HepG2 (cell line): ENCODE data around the gene PLB1. TPM values are rescaled to one million over a fixed set of nuclear protein-coding genes. Genes with fewer than 3 reads are reported as not detected.

ENCODE experiments used
- CBX5 ChIP-seq: sonication (generic); formaldehyde crosslinking; IDR thresholded peaks from 2 replicates; pipeline ENCODE4 v1.4.0; 2020; ENCODE audit warnings: missing genetic modification reagents, borderline replicate concordance
- CSRNP1 ChIP-seq: sonication (generic); formaldehyde crosslinking; IDR thresholded peaks from 2 replicates; pipeline ENCODE4 v1.8.1; 2023; ENCODE audit warnings: mild to moderate bottlenecking, missing genetic modification reagents
- DRAP1 ChIP-seq: IDR thresholded peaks from 2 replicates; pipeline ENCODE4 v1.6.1; 2016; ENCODE audit warnings: missing genetic modification reagents, missing compliant biosample characterization
- ESRRA ChIP-seq: sonication (generic); formaldehyde crosslinking; IDR thresholded peaks from 2 replicates; pipeline ENCODE4 v1.5.1; 2020; ENCODE audit warnings: mild to moderate bottlenecking, low read depth, missing genetic modification reagents
- FOXA1 ChIP-seq, 2 experiments: fragments of 450-650 bp in 1 of 2; sonication (generic) in 1 of 2; formaldehyde crosslinking in 1 of 2; IDR thresholded peaks; 2 replicates each; pipeline versions ENCODE4 v1.4.0 to v1.6.1; 2016 to 2020; ENCODE audit warnings: missing genetic modification reagents in 1 of 2
- MLLT10 ChIP-seq: sonication (generic); formaldehyde crosslinking; IDR thresholded peaks from 2 replicates; pipeline ENCODE4 v1.4.0; 2020; ENCODE audit warnings: missing genetic modification reagents
- MTA1 ChIP-seq: sonication (generic); formaldehyde crosslinking; IDR thresholded peaks from 2 replicates; pipeline ENCODE4 v1.4.0; 2020; ENCODE audit warnings: missing genetic modification reagents, mild to moderate bottlenecking, borderline replicate concordance
- NR2F6 ChIP-seq, 2 experiments: IDR thresholded peaks; 2 replicates each; pipeline ENCODE4 v1.6.1; 2016; ENCODE audit warnings: antibody characterized with exemption in 1 of 2, mild to moderate bottlenecking in 1 of 2
- PAX8 ChIP-seq: sonication (generic); formaldehyde crosslinking; IDR thresholded peaks from 2 replicates; pipeline ENCODE4 v1.8.0; 2022; ENCODE audit warnings: mild to moderate bottlenecking, missing genetic modification reagents, borderline replicate concordance
- PRDM4 ChIP-seq: sonication (generic); formaldehyde crosslinking; IDR thresholded peaks from 2 replicates; pipeline ENCODE4 v1.9.0; 2021; ENCODE audit warnings: missing genetic modification reagents, borderline replicate concordance
- RNF219 ChIP-seq: sonication (generic); formaldehyde crosslinking; IDR thresholded peaks from 2 replicates; pipeline ENCODE4 v1.5.0; 2020; ENCODE audit warnings: mild to moderate bottlenecking, missing genetic modification reagents
- RXRB ChIP-seq: IDR thresholded peaks from 2 replicates; pipeline ENCODE4 v1.6.1; 2016; ENCODE audit warnings: borderline replicate concordance, missing genetic modification reagents, missing compliant biosample characterization
- SETDB1 ChIP-seq: sonication (generic); formaldehyde crosslinking; IDR thresholded peaks from 2 replicates; pipeline ENCODE4 v1.5.1; 2020; ENCODE audit warnings: missing genetic modification reagents, mild to moderate bottlenecking, borderline replicate concordance
- ZBTB49 ChIP-seq: sonication (generic); formaldehyde crosslinking; IDR thresholded peaks from 2 replicates; pipeline ENCODE4 v1.4.0; 2020; ENCODE audit warnings: missing genetic modification reagents, borderline replicate concordance
- ZNF432 ChIP-seq: sonication (generic); formaldehyde crosslinking; IDR thresholded peaks from 2 replicates; pipeline ENCODE4 v1.5.0; 2020; ENCODE audit warnings: missing genetic modification reagents, mild to moderate bottlenecking, borderline replicate concordance
- ZNF672 ChIP-seq: sonication (generic); formaldehyde crosslinking; IDR thresholded peaks from 2 replicates; pipeline ENCODE4 v1.8.1; 2022; ENCODE audit warnings: missing genetic modification reagents
- ZNF747 ChIP-seq: sonication (generic); formaldehyde crosslinking; IDR thresholded peaks from 2 replicates; pipeline ENCODE4 v1.8.1; 2023; ENCODE audit warnings: missing genetic modification reagents, mild to moderate bottlenecking, borderline replicate concordance
- ZSCAN25 ChIP-seq: sonication (generic); formaldehyde crosslinking; IDR thresholded peaks from 2 replicates; pipeline ENCODE4 v1.8.0; 2022; ENCODE audit warnings: mild to moderate bottlenecking, missing genetic modification reagents
- polyA plus RNA-seq, 8 experiments: library from polyadenylated mRNA; depleted of rRNA in 3 of 8; stranded (reverse) in 7 of 8; unstranded in 1 of 8; fragments of >200 nt; fragmentation: Illumina TruSeq in 4 of 8; extraction: Trizol in 4 of 8; gene quantifications; 2 replicates each; pipeline versions ENCODE4 v1.2.1 to v1.2.3, GENCODE V29; 2011 to 2016; ENCODE audit warnings: low read depth in 4 of 8, missing spikeins in 1 of 8, mixed read lengths in 1 of 8; ENCODE audit not compliant: insufficient read depth in 1 of 8
- total RNA-seq, 5 experiments: library from RNA; depleted of rRNA; stranded (reverse); fragments of >200 nt; fragmentation: Illumina TruSeq; extraction: Trizol; gene quantifications; 2 replicates each; pipeline ENCODE4 v1.2.3, GENCODE V29; 2016; ENCODE audit warnings: low read depth in 1 of 5

Gene PLB1
- total and polyA plus RNA-seq, 2 of the 13 experiments (the other 11 are each of a cell fraction or from before 2014, with no cell fraction given) = 0.20 to 1.8 TPM

GRCh38 chr2:28566521-28567041 lies 70.7 kb downstream of the PLB1 start (continued):
- no peak for TF ChIP-seq FOXA1 (IDR thresholded peaks at IDR 0.05)
- peak; percentile 31; the same call in 1 of the 2 replicates for TF ChIP-seq FOXA1 (CRISPR knock-in tag; IDR thresholded peaks at IDR 0.05)
- TF ChIP-seq PRDM4 (CRISPR knock-in tag) = no peak
- TF ChIP-seq RNF219 = no peak
- TF ChIP-seq MLLT10 (CRISPR knock-in tag) = no peak
- TF ChIP-seq ZNF672 (CRISPR knock-in tag) = no peak
- TF ChIP-seq ESRRA (CRISPR knock-in tag) = 0 out of 2 replicates have a peak, but pooled peaks have one; percentile 35
- TF ChIP-seq CSRNP1 = no peak
- 0 out of 2 replicates have a peak, but pooled peaks have one; percentile 32 for TF ChIP-seq DRAP1 (CRISPR knock-in tag)
- TF ChIP-seq MTA1 (CRISPR knock-in tag) = 0 out of 2 replicates have a peak, but pooled peaks have one; percentile 19
- no peak for TF ChIP-seq RXRB (CRISPR knock-in tag)
- no peak for TF ChIP-seq ZBTB49
- no peak for TF ChIP-seq ZNF432 (CRISPR knock-in tag)
- TF ChIP-seq ZNF747 (CRISPR knock-in tag) = 0 out of 2 replicates have a peak, but pooled peaks have one; percentile 33
- no peak for TF ChIP-seq SETDB1 (CRISPR knock-in tag)
- TF ChIP-seq NR2F6 (IDR thresholded peaks at IDR 0.05) = no peak
- TF ChIP-seq NR2F6 (CRISPR knock-in tag; IDR thresholded peaks at IDR 0.05) = peak; percentile 53; the same call in 1 of the 2 replicates
- TF ChIP-seq ZSCAN25 (CRISPR knock-in tag) = peak; percentile 88
- no peak for TF ChIP-seq PAX8 (CRISPR knock-in tag)
- peak; percentile 68; the same call in 1 of the 2 replicates for TF ChIP-seq CBX5
